A549 (cell line): ENCODE results near the gene PTPRJ. TPM values are rescaled to one million over a fixed set of nuclear protein-coding genes. Genes with fewer than 3 reads are reported as not detected.
A peak's percentile ranks its signal among the peaks of the same experiment; 100 is the strongest.

ENCODE experiments used
- ATAC-seq, 2 experiments: fragments of 200-7000 bp in 1 of 2; fragments of >200 bp in 1 of 2; cut with Nextera tagmentation in 1 of 2; cut with Tn5 transposase in 1 of 2; 3 replicates each; pipeline versions ENCODE4 v1.8.0 to v1.9.1; 2018 to 2020; ENCODE audit warnings: mild to moderate bottlenecking in 1 of 2, moderate library complexity in 1 of 2
- CTCF ChIA-PET: fragments of 300-600 bp; sonication (Branson Sonifier 250); formaldehyde crosslinking; extraction: SDS; loops from one replicate; lab custom pipeline; 2021; ENCODE audit warnings: antibody characterized with exemption, inconsistent platforms; lab: Yijun Ruan, JAX
- POLR2A ChIA-PET: fragments of 350-600 bp; formaldehyde crosslinking; extraction: SDS; loops from one replicate; lab custom pipeline; 2021; ENCODE audit warnings: antibody characterized with exemption, inconsistent platforms; lab: Yijun Ruan, JAX
- DNase-seq, 2 experiments: peaks; one replicate each; pipeline versions ENCODE4 v3.0.0 to v3.0.0-alpha.2; 2011 to 2016; ENCODE audit warnings: low read depth in 1 of 2, low spot score in 1 of 2
- FAIRE-seq: peaks from 2 replicates; lab custom pipeline; 2011; peaks lifted over from hg19 to GRCh38; lab: Jason Lieb, UNC
- H3K27ac ChIP-seq, 2 experiments: fragments of >200 bp; sonication (Bioruptor Twin); formaldehyde crosslinking; 3 replicates each; pipeline ENCODE4 v1.5.1; 2016 to 2017
- H3K4me1 ChIP-seq: fragments of >200 bp; sonication (Bioruptor Twin); formaldehyde crosslinking; 3 replicates; pipeline ENCODE4 v1.6.1; 2016
- H3K4me2 ChIP-seq: fragments of >200 bp; sonication (Bioruptor Twin); formaldehyde crosslinking; 3 replicates; pipeline ENCODE4 v1.6.1; 2016
- H3K4me3 ChIP-seq: fragments of >200 bp; sonication (Bioruptor Twin); formaldehyde crosslinking; 3 replicates; pipeline ENCODE4 v1.5.1; 2016
- H3K9me3 ChIP-seq: fragments of >200 bp; sonication (Bioruptor Twin); formaldehyde crosslinking; 3 replicates; pipeline ENCODE4 v1.6.1; 2016
- CBX2 ChIP-seq: fragments of 200-600 bp; sonication (generic); IDR thresholded peaks from 2 replicates; pipeline ENCODE4 v1.6.1; 2016; ENCODE audit warnings: low read depth, mild to moderate bottlenecking, borderline replicate concordance
- CHD2 ChIP-seq: fragments of 150-350 bp; IDR thresholded peaks from 2 replicates; pipeline ENCODE4 v1.6.1; 2014; ENCODE audit warnings: low read length; ENCODE audit not compliant: partially characterized antibody
- EHMT2 ChIP-seq: fragments of 200-600 bp; sonication (generic); IDR thresholded peaks from 2 replicates; pipeline ENCODE4 v1.6.1; 2016; ENCODE audit warnings: antibody characterized with exemption, low read depth, mild to moderate bottlenecking, moderate library complexity
- EP300 ChIP-seq, 2 experiments: fragments of >200 bp; sonication (Bioruptor Twin); formaldehyde crosslinking; IDR thresholded peaks; 2 replicates in 1 of 2; 3 replicates in 1 of 2; pipeline ENCODE4 v1.6.1; 2016 to 2017
- ESRRA ChIP-seq: fragments of 150-350 bp; IDR thresholded peaks from 2 replicates; pipeline ENCODE4 v1.6.1; 2014; ENCODE audit warnings: mild to moderate bottlenecking, low read length, borderline replicate concordance
- FOSB ChIP-seq: fragments of 250-450 bp; sonication (Bioruptor Pico); IDR thresholded peaks from 2 replicates; pipeline ENCODE4 v1.5.0; 2020; ENCODE audit warnings: mild to moderate bottlenecking, moderate library complexity
- HOXB13 ChIP-seq: fragments of 250-450 bp; sonication (Bioruptor Pico); IDR thresholded peaks from 2 replicates; pipeline ENCODE4 v1.5.0; 2020; ENCODE audit warnings: low read depth, mild to moderate bottlenecking, moderate library complexity
- HOXB5 ChIP-seq: fragments of 250-450 bp; sonication (Bioruptor Pico); IDR thresholded peaks from 2 replicates; pipeline ENCODE4 v1.5.0; 2020; ENCODE audit warnings: mild to moderate bottlenecking, moderate library complexity
- JUN ChIP-seq, 2 experiments: fragments of >200 bp; sonication (Bioruptor Twin); formaldehyde crosslinking; IDR thresholded peaks; 2 replicates in 1 of 2; 3 replicates in 1 of 2; pipeline ENCODE4 v1.6.1; 2016 to 2017
- KDM1A ChIP-seq: fragments of 200-600 bp; sonication (generic); IDR thresholded peaks from 2 replicates; pipeline ENCODE4 v1.6.1; 2016; ENCODE audit warnings: low read depth, mild to moderate bottlenecking
- MAFK ChIP-seq: fragments of 450-650 bp; IDR thresholded peaks from 2 replicates; pipeline ENCODE4 v1.6.1; 2014; ENCODE audit not compliant: partially characterized antibody
- RARB ChIP-seq: fragments of 250-450 bp; sonication (Bioruptor Pico); IDR thresholded peaks from 2 replicates; pipeline ENCODE4 v1.8.0; 2021; ENCODE audit warnings: mild to moderate bottlenecking, moderate library complexity
- RCOR1 ChIP-seq: fragments of 150-350 bp; IDR thresholded peaks from 2 replicates; pipeline ENCODE4 v1.6.1; 2014; ENCODE audit warnings: antibody characterized with exemption, low read length, low read depth
- RNF2 ChIP-seq: fragments of 200-600 bp; sonication (generic); IDR thresholded peaks from 2 replicates; pipeline ENCODE4 v1.6.1; 2016; ENCODE audit warnings: low read depth, mild to moderate bottlenecking, antibody characterized with exemption, moderate library complexity, borderline replicate concordance
- SMC3 ChIP-seq: fragments of >200 bp; sonication (Bioruptor Twin); formaldehyde crosslinking; IDR thresholded peaks from 3 replicates; pipeline ENCODE4 v1.6.1; 2018; ENCODE audit warnings: inconsistent platforms
- SREBF2 ChIP-seq: fragments of 450-650 bp; IDR thresholded peaks from 2 replicates; pipeline ENCODE4 v1.6.1; 2014; ENCODE audit warnings: mild to moderate bottlenecking, moderate library complexity
- TFCP2L1 ChIP-seq: fragments of 250-450 bp; sonication (Bioruptor Pico); IDR thresholded peaks from 2 replicates; pipeline ENCODE4 v1.5.0; 2021; ENCODE audit warnings: mild to moderate bottlenecking
- ZFP36 ChIP-seq: fragments of 450-650 bp; IDR thresholded peaks from 2 replicates; pipeline ENCODE4 v1.6.1; 2014; ENCODE audit warnings: borderline replicate concordance; ENCODE audit not compliant: partially characterized antibody
- WGBS: methylation state at CpG from one replicate; pipeline ENCODE4 v1.1.6; 2017; ENCODE audit errors: missing lambda C conversion rate; 5-methylcytosine and 5-hydroxymethylcytosine counted together
- polyA plus RNA-seq, 4 experiments: library from polyadenylated mRNA; depleted of rRNA in 3 of 4; stranded (reverse); fragments of >200 nt; fragmentation: RNase III in 1 of 4; extraction: RNeasy Plus Mini Kit Qiagen cat#74134 plus additional on column Dnase treatment in 1 of 4; gene quantifications; 2 replicates in 3 of 4; 3 replicates in 1 of 4; pipeline ENCODE4 v1.2.3, GENCODE V29; 2011 to 2017
- TF ChIP-seq, protein P1 (sequence below): fragments of 200-600 bp; sonication (generic); IDR thresholded peaks from 2 replicates; pipeline ENCODE4 v1.6.1; 2016; ENCODE audit warnings: antibody characterized with exemption, mild to moderate bottlenecking, moderate library complexity
- TF ChIP-seq, protein P2 (sequence below): fragments of 250-450 bp; sonication (Bioruptor Pico); IDR thresholded peaks from 2 replicates; pipeline ENCODE4 v1.5.0; 2020; ENCODE audit warnings: low read depth, mild to moderate bottlenecking, moderate library complexity
- TF ChIP-seq, protein P3 (sequence below): fragments of 450-650 bp; IDR thresholded peaks from 2 replicates; pipeline ENCODE4 v1.6.1; 2014; ENCODE audit warnings: antibody characterized with exemption
- TF ChIP-seq, protein P4 (sequence below): IDR thresholded peaks from 2 replicates; pipeline ENCODE4 v1.6.1; 2012; ENCODE audit warnings: low read depth, borderline replicate concordance

PTPRJ gene
- polyA plus RNA-seq, 2 of the 4 experiments (the other 2 are of a cell fraction), result 30.3 to 50.5 TPM

DNA sequence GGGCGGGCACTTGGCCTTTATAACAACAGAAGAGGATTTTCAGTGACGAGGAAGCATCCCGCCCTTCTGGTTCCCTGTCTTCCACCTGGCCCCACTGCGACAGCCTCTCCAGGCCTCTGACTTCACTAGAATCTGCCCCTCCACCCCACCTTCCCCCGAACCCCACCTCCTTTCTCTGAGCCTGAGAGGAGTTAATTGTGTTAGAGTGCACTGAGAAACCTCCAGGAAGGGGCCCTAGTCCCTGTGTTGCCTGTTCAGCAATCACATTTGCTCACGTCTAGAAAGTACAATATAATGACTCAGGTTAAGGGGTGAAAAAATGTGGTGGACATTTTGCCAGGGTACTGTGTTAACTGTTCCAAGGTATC is 38.8 kb downstream of the PTPRJ start:
- Histone ChIP-seq H3K27ac (peak overlapping the region in 1 of 2 experiments; percentile 69; a peak in 3 of 6 replicates), H3K4me1 (peaks cover 77% of the 10 kb centered on the region), H3K9me3 (no peaks in the 10 kb centered on the region), H3K4me2 (no peak overlapping the region), H3K4me3 (no peak overlapping the region)
- CTCF ChIA-PET, result interaction anchor here (1.8 kb wide), 1 partner anchor 15 kb away, joined by 6 read pairs; no protein-coding TSS in a partner anchor
- POLR2A ChIA-PET, result no interaction called here
- 73% methylated on average over 5 of the region's 6 CpGs for WGBS
- ATAC-seq, result peak in 1 of 2 experiments; percentile 12; a peak in 3 of 6 replicates
- no peak for DNase-seq
- TF ChIP-seq JUN (IDR thresholded peaks at IDR 0.05) (no peak), ZFP36 (no peak), SMC3 (no peak), MAFK (no peak), RCOR1 (no peak), FOSB (CRISPR knock-in tag) (no peak), CHD2 (no peak), EHMT2 (no peak)
- FAIRE-seq, result no peak

DNA sequence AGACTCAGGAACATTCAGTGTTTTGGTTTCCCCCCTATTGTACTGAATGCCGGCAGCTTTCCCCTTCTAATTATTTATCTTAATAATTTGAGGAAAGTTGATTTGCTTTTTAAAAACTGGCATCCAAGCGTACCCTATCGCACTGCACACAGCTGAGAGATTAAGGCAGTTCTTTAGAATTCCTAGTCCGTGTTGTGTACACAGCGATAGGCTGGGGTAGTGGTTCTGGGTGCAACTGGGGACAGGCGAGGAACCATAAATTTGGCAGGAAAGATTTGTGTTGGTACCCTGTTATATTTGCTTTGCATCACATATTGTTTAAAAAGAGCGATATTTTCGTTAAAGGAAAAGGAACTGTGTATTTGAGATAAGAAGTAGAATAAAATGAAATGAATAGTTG is 39.2 kb downstream of the PTPRJ start:
- no peak for DNase-seq
- H3K4me2 ChIP-seq, result no peak overlapping the region
- no peak for TF ChIP-seq CBX2
- no peak for TF ChIP-seq RARB (CRISPR knock-in tag)
- no peak for TF ChIP-seq SREBF2
- TF ChIP-seq EP300 (IDR thresholded peaks at IDR 0.05), result no peak
- no peak for TF ChIP-seq RNF2
- no peak for TF ChIP-seq ESRRA
- TF ChIP-seq, protein P1, sequence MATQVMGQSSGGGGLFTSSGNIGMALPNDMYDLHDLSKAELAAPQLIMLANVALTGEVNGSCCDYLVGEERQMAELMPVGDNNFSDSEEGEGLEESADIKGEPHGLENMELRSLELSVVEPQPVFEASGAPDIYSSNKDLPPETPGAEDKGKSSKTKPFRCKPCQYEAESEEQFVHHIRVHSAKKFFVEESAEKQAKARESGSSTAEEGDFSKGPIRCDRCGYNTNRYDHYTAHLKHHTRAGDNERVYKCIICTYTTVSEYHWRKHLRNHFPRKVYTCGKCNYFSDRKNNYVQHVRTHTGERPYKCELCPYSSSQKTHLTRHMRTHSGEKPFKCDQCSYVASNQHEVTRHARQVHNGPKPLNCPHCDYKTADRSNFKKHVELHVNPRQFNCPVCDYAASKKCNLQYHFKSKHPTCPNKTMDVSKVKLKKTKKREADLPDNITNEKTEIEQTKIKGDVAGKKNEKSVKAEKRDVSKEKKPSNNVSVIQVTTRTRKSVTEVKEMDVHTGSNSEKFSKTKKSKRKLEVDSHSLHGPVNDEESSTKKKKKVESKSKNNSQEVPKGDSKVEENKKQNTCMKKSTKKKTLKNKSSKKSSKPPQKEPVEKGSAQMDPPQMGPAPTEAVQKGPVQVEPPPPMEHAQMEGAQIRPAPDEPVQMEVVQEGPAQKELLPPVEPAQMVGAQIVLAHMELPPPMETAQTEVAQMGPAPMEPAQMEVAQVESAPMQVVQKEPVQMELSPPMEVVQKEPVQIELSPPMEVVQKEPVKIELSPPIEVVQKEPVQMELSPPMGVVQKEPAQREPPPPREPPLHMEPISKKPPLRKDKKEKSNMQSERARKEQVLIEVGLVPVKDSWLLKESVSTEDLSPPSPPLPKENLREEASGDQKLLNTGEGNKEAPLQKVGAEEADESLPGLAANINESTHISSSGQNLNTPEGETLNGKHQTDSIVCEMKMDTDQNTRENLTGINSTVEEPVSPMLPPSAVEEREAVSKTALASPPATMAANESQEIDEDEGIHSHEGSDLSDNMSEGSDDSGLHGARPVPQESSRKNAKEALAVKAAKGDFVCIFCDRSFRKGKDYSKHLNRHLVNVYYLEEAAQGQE, result no peak
- TF ChIP-seq, protein P2, sequence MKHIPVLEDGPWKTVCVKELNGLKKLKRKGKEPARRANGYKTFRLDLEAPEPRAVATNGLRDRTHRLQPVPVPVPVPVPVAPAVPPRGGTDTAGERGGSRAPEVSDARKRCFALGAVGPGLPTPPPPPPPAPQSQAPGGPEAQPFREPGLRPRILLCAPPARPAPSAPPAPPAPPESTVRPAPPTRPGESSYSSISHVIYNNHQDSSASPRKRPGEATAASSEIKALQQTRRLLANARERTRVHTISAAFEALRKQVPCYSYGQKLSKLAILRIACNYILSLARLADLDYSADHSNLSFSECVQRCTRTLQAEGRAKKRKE, result no peak
- TF ChIP-seq, protein P3, sequence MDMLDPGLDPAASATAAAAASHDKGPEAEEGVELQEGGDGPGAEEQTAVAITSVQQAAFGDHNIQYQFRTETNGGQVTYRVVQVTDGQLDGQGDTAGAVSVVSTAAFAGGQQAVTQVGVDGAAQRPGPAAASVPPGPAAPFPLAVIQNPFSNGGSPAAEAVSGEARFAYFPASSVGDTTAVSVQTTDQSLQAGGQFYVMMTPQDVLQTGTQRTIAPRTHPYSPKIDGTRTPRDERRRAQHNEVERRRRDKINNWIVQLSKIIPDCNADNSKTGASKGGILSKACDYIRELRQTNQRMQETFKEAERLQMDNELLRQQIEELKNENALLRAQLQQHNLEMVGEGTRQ, result no peak
- no peak for TF ChIP-seq HOXB5 (CRISPR knock-in tag)
- no peak for TF ChIP-seq TFCP2L1 (CRISPR knock-in tag)
- no peak for TF ChIP-seq KDM1A
- TF ChIP-seq, protein P4, sequence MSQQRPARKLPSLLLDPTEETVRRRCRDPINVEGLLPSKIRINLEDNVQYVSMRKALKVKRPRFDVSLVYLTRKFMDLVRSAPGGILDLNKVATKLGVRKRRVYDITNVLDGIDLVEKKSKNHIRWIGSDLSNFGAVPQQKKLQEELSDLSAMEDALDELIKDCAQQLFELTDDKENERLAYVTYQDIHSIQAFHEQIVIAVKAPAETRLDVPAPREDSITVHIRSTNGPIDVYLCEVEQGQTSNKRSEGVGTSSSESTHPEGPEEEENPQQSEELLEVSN, result no peak
- TF ChIP-seq HOXB13 (CRISPR knock-in tag), result no peak
- no peak for FAIRE-seq
- POLR2A ChIA-PET, result no interaction called here
- CTCF ChIA-PET, result interaction anchor here (1.0 to 1.8 kb wide), 3 partner anchors 9 to 19 kb away, joined by 3 to 6 read pairs (median 4); no protein-coding TSS in a partner anchor
- H3K27ac ChIP-seq, result peak overlapping the region in 1 of 2 experiments; percentile 69; a peak in 3 of 6 replicates
- 91% methylated on average over 8 of the region's 8 CpGs for WGBS
- peaks cover 76% of the 10 kb centered on the region for H3K4me1 ChIP-seq
- no peaks in the 10 kb centered on the region for H3K9me3 ChIP-seq
- H3K4me3 ChIP-seq, result no peak overlapping the region
- ATAC-seq, result no peak
